T-helper 2 cell treated with Interferon-gamma antibody and Interleukin-4, amounts not matched to agents 5 μg/mL and 100 μg/mL, for 36 hours (primary cell): ENCODE measurements around the gene KLHDC4.

Source experiments
- DNase-seq: peaks from one replicate; pipeline ENCODE4 v3.0.0; 2021; ENCODE audit warnings: low spot score
- H3K27ac Mint-ChIP-seq: one replicate; pipeline ENCODE4 v1.8.0; 2021; ENCODE audit warnings: mild to moderate bottlenecking, mixed read lengths
- H3K27me3 Mint-ChIP-seq: one replicate; pipeline ENCODE4 v1.8.0; 2021; ENCODE audit warnings: low read depth, mixed read lengths
- H3K36me3 Mint-ChIP-seq: one replicate; pipeline ENCODE4 v1.8.0; 2021; ENCODE audit warnings: low read depth, mixed read lengths
- H3K4me1 Mint-ChIP-seq: one replicate; pipeline ENCODE4 v1.8.0; 2021; ENCODE audit warnings: low read depth, mixed read lengths
- H3K4me3 Mint-ChIP-seq: one replicate; pipeline ENCODE4 v1.8.0; 2022; ENCODE audit warnings: mild to moderate bottlenecking, moderate library complexity, mixed read lengths
- H3K9me3 Mint-ChIP-seq: one replicate; pipeline ENCODE4 v1.8.0; 2021; ENCODE audit warnings: mixed read lengths

The KLHDC4 gene

GRCh38 chr16:87679593-87680271 lies 86.1 kb downstream of the KLHDC4 start:
- no peaks in the 10 kb centered on the region for H3K27me3 Mint-ChIP-seq
- H3K9me3 Mint-ChIP-seq, result no peaks in the 10 kb centered on the region
- peaks cover 5% of the 10 kb centered on the region for H3K4me1 Mint-ChIP-seq
- no peak overlapping the region for H3K27ac Mint-ChIP-seq
- no peak overlapping the region for H3K4me3 Mint-ChIP-seq
- no peaks in the 10 kb centered on the region for H3K36me3 Mint-ChIP-seq
- no peak for DNase-seq

- no peak overlapping the region for H3K27ac Mint-ChIP-seq
- no peaks in the 10 kb centered on the region for H3K36me3 Mint-ChIP-seq
- H3K4me1 Mint-ChIP-seq, result peaks cover 5% of the 10 kb centered on the region
- no peaks in the 10 kb centered on the region for H3K27me3 Mint-ChIP-seq
- no peak for DNase-seq
- no peaks in the 10 kb centered on the region for H3K9me3 Mint-ChIP-seq
- H3K4me3 Mint-ChIP-seq, result no peak overlapping the region
Measured at GRCh38 chr16:87678618-87679017, 87.2 kb downstream of the KLHDC4 start.

GRCh38 chr16:87677830-87678229 lies 88.0 kb downstream of the KLHDC4 start:
- Mint-ChIP-seq H3K9me3 (no peaks in the 10 kb centered on the region), H3K4me3 (no peak overlapping the region), H3K27me3 (no peaks in the 10 kb centered on the region), H3K27ac (no peak overlapping the region), H3K4me1 (peaks cover 5% of the 10 kb centered on the region), H3K36me3 (no peaks in the 10 kb centered on the region)
- no peak for DNase-seq

- H3K4me3 Mint-ChIP-seq, result no peak overlapping the region
- H3K9me3 Mint-ChIP-seq, result no peaks in the 10 kb centered on the region
- no peaks in the 10 kb centered on the region for H3K27me3 Mint-ChIP-seq
- H3K36me3 Mint-ChIP-seq, result no peaks in the 10 kb centered on the region
- H3K27ac Mint-ChIP-seq, result no peak overlapping the region
- DNase-seq, result no peak
- H3K4me1 Mint-ChIP-seq, result no peaks in the 10 kb centered on the region
Measured at GRCh38 chr16:87675111-87675719, 90.6 kb downstream of the KLHDC4 start.

- DNase-seq, result no peak
- Mint-ChIP-seq H3K27me3 (no peaks in the 10 kb centered on the region), H3K9me3 (no peaks in the 10 kb centered on the region), H3K4me1 (no peaks in the 10 kb centered on the region), H3K4me3 (no peak overlapping the region), H3K36me3 (no peaks in the 10 kb centered on the region), H3K27ac (no peak overlapping the region)
Measured at GRCh38 chr16:87674419-87674818, 91.4 kb downstream of the KLHDC4 start.

GRCh38 chr16:87671715-87672270 lies 94.0 kb downstream of the KLHDC4 start:
- H3K4me1 Mint-ChIP-seq, result no peaks in the 10 kb centered on the region
- no peak overlapping the region for H3K27ac Mint-ChIP-seq
- no peaks in the 10 kb centered on the region for H3K36me3 Mint-ChIP-seq
- H3K4me3 Mint-ChIP-seq, result no peak overlapping the region
- no peaks in the 10 kb centered on the region for H3K27me3 Mint-ChIP-seq
- no peak for DNase-seq
- no peaks in the 10 kb centered on the region for H3K9me3 Mint-ChIP-seq

GRCh38 chr16:87671221-87671620 lies 94.6 kb downstream of the KLHDC4 start:
- H3K27me3 Mint-ChIP-seq, result no peaks in the 10 kb centered on the region
- no peak for DNase-seq
- H3K27ac Mint-ChIP-seq, result no peak overlapping the region
- no peaks in the 10 kb centered on the region for H3K4me1 Mint-ChIP-seq
- no peaks in the 10 kb centered on the region for H3K9me3 Mint-ChIP-seq
- H3K36me3 Mint-ChIP-seq, result no peaks in the 10 kb centered on the region
- no peak overlapping the region for H3K4me3 Mint-ChIP-seq

GRCh38 chr16:87669672-87670071 lies 96.1 kb downstream of the KLHDC4 start:
- H3K9me3 Mint-ChIP-seq, result no peaks in the 10 kb centered on the region
- no peak overlapping the region for H3K27ac Mint-ChIP-seq
- no peak for DNase-seq
- H3K4me1 Mint-ChIP-seq, result no peaks in the 10 kb centered on the region
- H3K27me3 Mint-ChIP-seq, result no peaks in the 10 kb centered on the region
- H3K4me3 Mint-ChIP-seq, result no peak overlapping the region
- H3K36me3 Mint-ChIP-seq, result no peaks in the 10 kb centered on the region

GRCh38 chr16:87667946-87668345 lies 97.8 kb downstream of the KLHDC4 start:
- Mint-ChIP-seq H3K27me3 (no peaks in the 10 kb centered on the region), H3K9me3 (no peaks in the 10 kb centered on the region), H3K27ac (no peak overlapping the region), H3K36me3 (no peaks in the 10 kb centered on the region), H3K4me3 (no peak overlapping the region), H3K4me1 (no peaks in the 10 kb centered on the region)
- DNase-seq, result no peak

GRCh38 chr16:87667443-87667842 lies 98.3 kb downstream of the KLHDC4 start:
- no peak overlapping the region for H3K4me3 Mint-ChIP-seq
- no peaks in the 10 kb centered on the region for H3K36me3 Mint-ChIP-seq
- no peak overlapping the region for H3K27ac Mint-ChIP-seq
- H3K9me3 Mint-ChIP-seq, result no peaks in the 10 kb centered on the region
- no peak for DNase-seq
- H3K4me1 Mint-ChIP-seq, result no peaks in the 10 kb centered on the region
- H3K27me3 Mint-ChIP-seq, result no peaks in the 10 kb centered on the region

GRCh38 chr16:87666919-87667318 lies 98.9 kb downstream of the KLHDC4 start:
- H3K4me1 Mint-ChIP-seq, result no peaks in the 10 kb centered on the region
- H3K4me3 Mint-ChIP-seq, result no peak overlapping the region

GRCh38 chr16:87665193-87665592 lies 100.6 kb downstream of the KLHDC4 start:
- no peak for DNase-seq
- Mint-ChIP-seq H3K9me3 (no peaks in the 10 kb centered on the region), H3K4me3 (no peak overlapping the region), H3K36me3 (no peaks in the 10 kb centered on the region), H3K27ac (no peak overlapping the region), H3K27me3 (no peaks in the 10 kb centered on the region), H3K4me1 (no peaks in the 10 kb centered on the region)

More at GRCh38 chr16:87666919-87667318, 98.9 kb downstream of the KLHDC4 start:
- H3K9me3 Mint-ChIP-seq, result no peaks in the 10 kb centered on the region
- no peaks in the 10 kb centered on the region for H3K36me3 Mint-ChIP-seq
- no peak overlapping the region for H3K27ac Mint-ChIP-seq
- DNase-seq, result no peak
- H3K27me3 Mint-ChIP-seq, result no peaks in the 10 kb centered on the region

GRCh38 chr16:87664792-87665191 lies 101.0 kb downstream of the KLHDC4 start:
- Mint-ChIP-seq H3K27me3 (no peaks in the 10 kb centered on the region), H3K9me3 (no peaks in the 10 kb centered on the region), H3K4me1 (no peaks in the 10 kb centered on the region), H3K36me3 (no peaks in the 10 kb centered on the region), H3K4me3 (no peak overlapping the region), H3K27ac (no peak overlapping the region)
- no peak for DNase-seq

- no peaks in the 10 kb centered on the region for H3K36me3 Mint-ChIP-seq
- no peaks in the 10 kb centered on the region for H3K4me1 Mint-ChIP-seq
Measured at GRCh38 chr16:87662254-87663204, 103.3 kb downstream of the KLHDC4 start.

More at GRCh38 chr16:87662254-87663204, 103.3 kb downstream of the KLHDC4 start:
- Mint-ChIP-seq H3K9me3 (no peaks in the 10 kb centered on the region), H3K4me3 (no peak overlapping the region), H3K27ac (no peak overlapping the region), H3K27me3 (no peaks in the 10 kb centered on the region)
- no peak for DNase-seq
